NT2/D1 (cell line): ENCODE data around the gene CD28.

Experiments used
- DNase-seq: peaks from one replicate; pipeline ENCODE4 v3.0.0-alpha.2; 2011; ENCODE audit warnings: low read depth, low spot score
- H3K27me3 ChIP-seq: 2 replicates; pipeline ENCODE4 v1.6.0; 2011; ENCODE audit warnings: mild to moderate bottlenecking; ENCODE audit not compliant: insufficient read length, insufficient read depth
- H3K36me3 ChIP-seq: 2 replicates; pipeline ENCODE4 v1.6.1; 2011; ENCODE audit warnings: mild to moderate bottlenecking, low read length, mixed read lengths; ENCODE audit not compliant: insufficient read depth, insufficient read length
- H3K4me1 ChIP-seq: 2 replicates; pipeline ENCODE4 v1.5.1; 2011; ENCODE audit not compliant: insufficient read depth, insufficient read length
- H3K4me3 ChIP-seq: 2 replicates; pipeline ENCODE4 v1.5.1; 2011; ENCODE audit warnings: low read depth; ENCODE audit not compliant: insufficient read length
- H3K9ac ChIP-seq: 2 replicates; pipeline ENCODE4 v1.6.0; 2011; ENCODE audit warnings: low read depth; ENCODE audit not compliant: insufficient read length
- H3K9me3 ChIP-seq: 2 replicates; pipeline ENCODE4 v1.5.1; 2011; ENCODE audit warnings: mild to moderate bottlenecking, low read length; ENCODE audit not compliant: insufficient read depth
- SUZ12 ChIP-seq: IDR thresholded peaks from 2 replicates; pipeline ENCODE4 v1.6.1; 2011; ENCODE audit not compliant: insufficient read length, insufficient read depth; ENCODE audit errors: extremely low read depth
- YY1 ChIP-seq: IDR thresholded peaks from 2 replicates; pipeline ENCODE4 v1.6.1; 2011; ENCODE audit not compliant: insufficient read length, insufficient read depth
- ZNF274 ChIP-seq: IDR thresholded peaks from 2 replicates; pipeline ENCODE4 v1.6.1; 2011; ENCODE audit warnings: mild to moderate bottlenecking, low read depth, low read length

CD28 gene

DNA sequence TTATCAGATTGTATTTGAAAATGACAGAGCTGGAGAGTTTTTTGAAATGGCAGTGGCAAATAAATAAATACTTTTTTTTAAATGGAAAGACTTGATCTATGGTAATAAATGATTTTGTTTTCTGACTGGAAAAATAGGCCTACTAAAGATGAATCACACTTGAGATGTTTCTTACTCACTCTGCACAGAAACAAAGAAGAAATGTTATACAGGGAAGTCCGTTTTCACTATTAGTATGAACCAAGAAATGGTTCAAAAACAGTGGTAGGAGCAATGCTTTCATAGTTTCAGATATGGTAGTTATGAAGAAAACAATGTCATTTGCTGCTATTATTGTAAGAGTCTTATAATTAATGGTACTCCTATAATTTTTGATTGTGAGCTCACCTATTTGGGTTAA is 30.9 kb downstream of the CD28 start:
- Histone ChIP-seq H3K4me3 (no peak overlapping the region), H3K4me1 (no peaks in the 10 kb centered on the region), H3K27me3 (no peaks in the 10 kb centered on the region), H3K9ac (no peak overlapping the region), H3K36me3 (no peaks in the 10 kb centered on the region), H3K9me3 (no peaks in the 10 kb centered on the region)
- no peak for DNase-seq
- TF ChIP-seq YY1 (no peak), SUZ12 (no peak), ZNF274 (no peak)

DNA sequence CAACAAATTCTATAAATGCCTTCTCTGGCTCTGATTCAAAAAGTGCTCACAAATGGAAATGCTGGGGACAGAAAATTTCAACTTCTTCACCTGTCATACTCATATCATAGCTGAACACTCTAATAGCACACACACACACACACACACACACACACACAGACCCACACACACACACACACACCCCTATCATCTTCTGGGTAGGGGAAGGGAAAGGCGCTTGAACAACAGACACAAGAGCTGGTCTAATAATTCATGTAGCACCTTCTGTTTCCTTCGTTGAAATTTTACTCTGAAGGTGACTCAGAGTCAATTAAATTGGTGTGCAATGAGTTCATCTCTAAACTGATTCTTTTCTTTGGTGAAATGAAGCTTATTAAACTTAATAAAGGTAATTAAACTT is 32.9 kb downstream of the CD28 start:
- no peak overlapping the region for H3K9ac ChIP-seq
- TF ChIP-seq YY1 (no peak), ZNF274 (no peak), SUZ12 (no peak)
- no peak overlapping the region for H3K4me3 ChIP-seq
- H3K9me3 ChIP-seq: no peaks in the 10 kb centered on the region
- H3K4me1 ChIP-seq: no peaks in the 10 kb centered on the region
- no peak for DNase-seq
- H3K36me3 ChIP-seq: no peaks in the 10 kb centered on the region
- no peaks in the 10 kb centered on the region for H3K27me3 ChIP-seq

GRCh38 chr2:203740871-203741281 is 34.4 kb downstream of the CD28 start:
- TF ChIP-seq ZNF274: no peak
- H3K9ac ChIP-seq: no peak overlapping the region
- H3K4me3 ChIP-seq: no peak overlapping the region
- H3K36me3 ChIP-seq: no peaks in the 10 kb centered on the region
- no peaks in the 10 kb centered on the region for H3K27me3 ChIP-seq
- H3K9me3 ChIP-seq: 0 out of 2 replicates have a peak, but pooled peaks cover 5% of the 10 kb centered on the region
- no peaks in the 10 kb centered on the region for H3K4me1 ChIP-seq
- no peak for DNase-seq

- Histone ChIP-seq H3K9ac (no peak overlapping the region), H3K27me3 (no peaks in the 10 kb centered on the region), H3K9me3 (0 out of 2 replicates have a peak, but pooled peaks cover 5% of the 10 kb centered on the region), H3K4me1 (no peaks in the 10 kb centered on the region), H3K36me3 (no peaks in the 10 kb centered on the region), H3K4me3 (no peak overlapping the region)
- TF ChIP-seq ZNF274 (no peak), YY1 (no peak), SUZ12 (no peak)
- no peak for DNase-seq
Observed at GRCh38 chr2:203741566-203741965, 35.1 kb downstream of the CD28 start.

DNA sequence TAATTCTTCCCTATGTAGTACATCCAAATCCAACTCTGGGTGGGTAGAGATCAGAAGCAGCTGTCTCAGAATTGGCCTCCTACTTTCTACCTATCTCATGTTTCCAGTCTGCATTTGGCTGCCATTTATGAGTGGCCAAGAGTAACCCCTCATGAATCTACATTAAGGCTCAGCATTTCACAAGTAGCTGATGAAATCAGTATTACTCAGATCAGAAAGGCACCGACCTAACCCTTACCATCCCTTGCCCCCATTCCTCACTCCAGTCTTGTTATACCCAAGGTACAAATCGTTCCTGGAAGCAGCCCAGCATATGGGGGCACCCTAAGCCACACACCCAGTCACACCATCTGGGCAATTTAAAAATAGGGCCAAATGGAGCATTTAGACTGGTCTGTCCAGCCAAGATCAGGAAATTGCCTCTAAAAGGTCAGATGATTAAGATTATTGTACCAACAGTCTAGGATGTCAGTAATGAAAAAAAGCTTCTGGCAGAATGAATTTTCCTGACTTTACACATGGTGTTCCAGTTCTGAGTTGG is 37.1 kb downstream of the CD28 start:
- no peaks in the 10 kb centered on the region for H3K27me3 ChIP-seq

GRCh38 chr2:203744091-203744490 is 37.7 kb downstream of the CD28 start:
- H3K9ac ChIP-seq: no peak overlapping the region
- DNase-seq: no peak

More for the DNA sequence above, 37.1 kb downstream of the CD28 start:
- Histone ChIP-seq H3K9ac (no peak overlapping the region), H3K36me3 (no peaks in the 10 kb centered on the region), H3K4me3 (no peak overlapping the region), H3K9me3 (0 out of 2 replicates have a peak, but pooled peaks cover 5% of the 10 kb centered on the region), H3K4me1 (no peaks in the 10 kb centered on the region)
- no peak for DNase-seq
- no peak for TF ChIP-seq YY1
- TF ChIP-seq ZNF274: no peak
- TF ChIP-seq SUZ12: no peak

DNA sequence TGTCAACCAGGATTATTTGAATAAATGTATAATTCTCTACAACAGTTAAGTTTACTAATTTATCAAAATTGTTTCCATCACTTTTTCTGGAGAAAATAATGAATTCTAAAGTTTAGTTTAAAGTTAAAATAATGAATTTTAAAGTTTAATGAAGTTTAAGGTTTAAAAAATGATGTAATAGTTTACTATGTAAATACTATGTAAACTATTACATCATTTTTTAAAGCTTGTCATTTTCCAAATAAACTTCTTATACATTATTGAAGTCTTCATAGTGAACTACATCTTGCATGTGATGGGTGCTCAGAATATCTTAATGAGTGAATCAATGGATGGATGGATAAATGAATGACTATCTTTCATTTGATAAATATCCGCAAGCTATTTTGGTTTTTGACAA is 38.8 kb downstream of the CD28 start:
- Histone ChIP-seq H3K27me3 (no peaks in the 10 kb centered on the region), H3K4me1 (no peaks in the 10 kb centered on the region), H3K9me3 (0 out of 2 replicates have a peak, but pooled peaks cover 5% of the 10 kb centered on the region), H3K4me3 (no peak overlapping the region), H3K9ac (no peak overlapping the region), H3K36me3 (no peaks in the 10 kb centered on the region)
- DNase-seq: no peak
- no peak for TF ChIP-seq SUZ12
- no peak for TF ChIP-seq ZNF274
- TF ChIP-seq YY1: no peak

More at GRCh38 chr2:203744091-203744490, 37.7 kb downstream of the CD28 start:
- 0 out of 2 replicates have a peak, but pooled peaks cover 5% of the 10 kb centered on the region for H3K9me3 ChIP-seq
- H3K27me3 ChIP-seq: no peaks in the 10 kb centered on the region
- no peaks in the 10 kb centered on the region for H3K4me1 ChIP-seq
- TF ChIP-seq ZNF274: no peak
- no peak for TF ChIP-seq YY1
- no peak for TF ChIP-seq SUZ12
- H3K36me3 ChIP-seq: no peaks in the 10 kb centered on the region
- H3K4me3 ChIP-seq: no peak overlapping the region
